ENCODE results near the gene NCOA6.

GRCh38 chr20:34755367-34755766 is 70.1 kb downstream of the NCOA6 start:
- TF ChIP-seq CTCF (conservative IDR thresholded peaks at IDR 0.05; ENCODE audit: low read depth, low read length) (no peak), EZH2 (IDR thresholded peaks at IDR 0.05; ENCODE audit: low read length, unreplicated experiment) (no peak)

Measured in PC-3 (cell line).